GM12878 (cell line): Measurements from ENCODE around the gene CTNNA2. TPM values are rescaled to one million over a fixed set of nuclear protein-coding genes. Genes with fewer than 3 reads are reported as not detected.

Experiments used
- ATAC-seq: fragments of 200-7000 bp; cut with Tn5 transposase; 3 replicates; pipeline ENCODE4 v1.9.1; 2020; ENCODE audit warnings: mild to moderate bottlenecking, moderate library complexity
- BruUV-seq: library from RNA; stranded (reverse); fragments of 400-500 nt; replicated peaks from 2 replicates; lab custom pipeline; 2021; lab: Mats Ljungman, UMichigan
- CTCF ChIA-PET: fragments of 300-600 bp; sonication (Branson Sonifier 250); formaldehyde crosslinking; extraction: SDS; loops from one replicate; lab custom pipeline; 2021; ENCODE audit warnings: inconsistent platforms; lab: Yijun Ruan, JAX
- POLR2A ChIA-PET: fragments of 350-600 bp; formaldehyde crosslinking; extraction: SDS; loops from one replicate; lab custom pipeline; 2021; ENCODE audit warnings: inconsistent platforms; lab: Charles Lee
- RAD21 ChIA-PET: fragments of 300-600 bp; sonication (Branson Sonifier 250); formaldehyde crosslinking; loops from one replicate; lab custom pipeline; 2023; ENCODE audit warnings: antibody characterized with exemption; ENCODE audit not compliant: unreplicated experiment; lab: Charles Lee
- SMC1A ChIA-PET: fragments of 300-600 bp; sonication (Branson Sonifier 250); formaldehyde crosslinking; loops from one replicate; lab custom pipeline; 2023; ENCODE audit not compliant: unreplicated experiment, uncharacterized antibody; lab: Charles Lee
- DNase-seq: peaks from one replicate; pipeline ENCODE4 v3.0.0-alpha.2; 2011; ENCODE audit warnings: low read depth, low spot score
- FAIRE-seq: peaks from 3 replicates; lab custom pipeline; 2011; peaks lifted over from hg19 to GRCh38; lab: Jason Lieb, UNC
- H2AFZ ChIP-seq: 2 replicates; pipeline ENCODE4 v1.6.0; 2011; ENCODE audit warnings: low read depth, low read length, control low read depth; ENCODE audit not compliant: control insufficient read depth
- H3K27ac ChIP-seq: 2 replicates; pipeline ENCODE4 v1.5.1; 2011; ENCODE audit warnings: control low read depth; ENCODE audit not compliant: control insufficient read depth, insufficient read depth
- H3K27me3 ChIP-seq, 2 experiments: replicated peaks in 1 of 2; 2 replicates each; pipeline versions ENCODE4 v1.6.0 to v1.6.1; 2011; ENCODE audit warnings: low read length in 1 of 2; ENCODE audit not compliant: control insufficient read depth in 2 of 2, insufficient read depth in 2 of 2
- H3K36me3 ChIP-seq, 2 experiments: 2 replicates each; pipeline ENCODE4 v1.5.1; 2011; ENCODE audit warnings: low read length in 1 of 2; ENCODE audit not compliant: control insufficient read depth in 2 of 2, insufficient read depth in 2 of 2
- H3K4me1 ChIP-seq: 2 replicates; pipeline ENCODE4 v1.6.1; 2011; ENCODE audit warnings: mild to moderate bottlenecking, low read length, moderate library complexity, mixed read lengths; ENCODE audit not compliant: control insufficient read depth, insufficient read depth
- H3K4me2 ChIP-seq: 2 replicates; pipeline ENCODE4 v1.6.0; 2011; ENCODE audit warnings: control low read depth; ENCODE audit not compliant: control insufficient read depth, insufficient read depth
- H3K4me3 ChIP-seq: fragments of 200-600 bp; sonication (generic); 2 replicates; pipeline ENCODE4 v1.5.1; 2016
- H3K79me2 ChIP-seq: 2 replicates; pipeline ENCODE4 v1.6.0; 2011; ENCODE audit warnings: low read length; ENCODE audit not compliant: control insufficient read depth, insufficient read depth
- H3K9ac ChIP-seq: 2 replicates; pipeline ENCODE4 v1.8.0; 2011; ENCODE audit warnings: low read length, control low read depth, mixed read lengths; ENCODE audit not compliant: control insufficient read depth, insufficient read depth
- H3K9me3 ChIP-seq: replicated peaks from 3 replicates; pipeline ENCODE4 v1.5.1; 2011; ENCODE audit warnings: mild to moderate bottlenecking, low read length; ENCODE audit not compliant: control insufficient read depth, insufficient read depth
- H4K20me1 ChIP-seq: 2 replicates; pipeline ENCODE4 v1.6.0; 2011; ENCODE audit not compliant: control insufficient read depth, insufficient read depth
- ATF2 ChIP-seq: IDR thresholded peaks from 2 replicates; pipeline ENCODE4 v1.6.1; 2012; ENCODE audit warnings: low read length, inconsistent platforms
- BACH1 ChIP-seq: fragments of 450-650 bp; IDR thresholded peaks from 2 replicates; pipeline ENCODE4 v1.6.1; 2017; ENCODE audit warnings: mild to moderate bottlenecking, borderline replicate concordance
- CHD4 ChIP-seq: fragments of 200-600 bp; sonication (generic); IDR thresholded peaks from 2 replicates; pipeline ENCODE4 v1.6.1; 2016; ENCODE audit warnings: mild to moderate bottlenecking
- CREM ChIP-seq: IDR thresholded peaks from 2 replicates; pipeline ENCODE4 v1.6.1; 2014; ENCODE audit warnings: antibody characterized with exemption, low read depth
- ETV6 ChIP-seq, 2 experiments: fragments of 450-650 bp in 1 of 2; IDR thresholded peaks in 1 of 2; conservative IDR thresholded peaks in 1 of 2; 2 replicates each; pipeline ENCODE4 v1.6.1; 2014; ENCODE audit warnings: antibody characterized with exemption in 1 of 2, borderline replicate concordance in 1 of 2, low read depth in 1 of 2, mild to moderate bottlenecking in 1 of 2, moderate library complexity in 1 of 2
- IKZF1 ChIP-seq: fragments of 450-650 bp; conservative IDR thresholded peaks from 2 replicates; pipeline ENCODE4 v1.6.1; 2017; ENCODE audit warnings: antibody characterized with exemption, mild to moderate bottlenecking
- LARP7 ChIP-seq: fragments of 450-650 bp; IDR thresholded peaks from 2 replicates; pipeline ENCODE4 v1.6.1; 2017; ENCODE audit warnings: mild to moderate bottlenecking
- MTA2 ChIP-seq: fragments of 450-650 bp; IDR thresholded peaks from 2 replicates; pipeline ENCODE4 v1.6.1; 2016; ENCODE audit warnings: low read depth, mild to moderate bottlenecking, moderate library complexity
- MYB ChIP-seq: fragments of 150-350 bp; IDR thresholded peaks from 2 replicates; pipeline ENCODE4 v1.6.1; 2014; ENCODE audit warnings: mild to moderate bottlenecking, low read depth, low read length, borderline replicate concordance
- POLR2AphosphoS5 ChIP-seq: IDR thresholded peaks from 2 replicates; pipeline ENCODE4 v1.6.1; 2011; ENCODE audit warnings: mild to moderate bottlenecking, low read length, inconsistent platforms
- TAF1 ChIP-seq: IDR thresholded peaks from 2 replicates; pipeline ENCODE4 v1.6.1; 2011; ENCODE audit warnings: mild to moderate bottlenecking, low read depth, low read length, borderline replicate concordance
- TARDBP ChIP-seq: IDR thresholded peaks from 2 replicates; pipeline ENCODE4 v1.6.1; 2016; ENCODE audit warnings: borderline replicate concordance
- TBL1XR1 ChIP-seq: IDR thresholded peaks from 2 replicates; pipeline ENCODE4 v1.6.1; 2012; ENCODE audit warnings: low read depth, low read length, improper control_type of control experiment
- TCF3 ChIP-seq: IDR thresholded peaks from 2 replicates; pipeline ENCODE4 v1.6.1; 2012; ENCODE audit warnings: low read depth, mild to moderate bottlenecking, low read length, borderline replicate concordance; ENCODE audit not compliant: insufficient read depth
- WGBS: methylation state at CpG from one replicate; pipeline ENCODE4 v1.1.6; 2016; ENCODE audit warnings: low lambda C conversion rate; ENCODE audit not compliant: insufficient replicate concordance, insufficient coverage; ENCODE audit errors: missing lambda C conversion rate; 5-methylcytosine and 5-hydroxymethylcytosine counted together
- in situ Hi-C: fragments of 300-500 bp; cut with MboI; formaldehyde crosslinking; loops from 9 replicates; pipeline ENCODE4 v1.14.3; 2018; ENCODE audit warnings: mixed read lengths
- intact Hi-C: fragments of 100-400 bp; cut with micrococcal nuclease; formaldehyde crosslinking; loops from one replicate; pipeline ENCODE4 v1.14.2; 2022; ENCODE audit not compliant: unreplicated experiment
- polyA plus RNA-seq, 11 experiments: library from polyadenylated mRNA; depleted of rRNA in 4 of 11; unstranded in 6 of 11; stranded (reverse) in 5 of 11; fragments of >200 nt; fragmentation: Nextera tagmentation in 4 of 11; fragmentation: Illumina TruSeq in 1 of 11; extraction: Ambion mirVana in 4 of 11; extraction: Trizol in 1 of 11; gene quantifications; 1 replicate in 1 of 11; 2 replicates in 10 of 11; pipeline versions ENCODE4 v1.2.1 to v1.2.3, GENCODE V29; 2011 to 2016; ENCODE audit warnings: inconsistent platforms in 2 of 11, missing spikeins in 2 of 11, low read depth in 1 of 11
- total RNA-seq, 4 experiments: library from RNA; depleted of rRNA in 3 of 4; stranded (reverse); fragments of >200 nt in 3 of 4; fragmentation: Illumina TruSeq in 1 of 4; extraction: Trizol in 1 of 4; gene quantifications; 2 replicates each; pipeline versions ENCODE4 v1.2.1 to v1.2.3, GENCODE V29; 2013 to 2021
- TF ChIP-seq, protein P1 (sequence below): fragments of 450-650 bp; formaldehyde crosslinking; IDR thresholded peaks from 2 replicates; pipeline ENCODE4 v1.4.0; 2020; ENCODE audit warnings: mild to moderate bottlenecking, moderate library complexity
- TF ChIP-seq, protein P2 (sequence below): fragments of 450-650 bp; IDR thresholded peaks from 2 replicates; pipeline ENCODE4 v1.6.1; 2017; ENCODE audit warnings: borderline replicate concordance

Gene CTNNA2
- total and polyA plus RNA-seq, 10 of the 15 experiments (the other 5 are each of a cell fraction or from before 2014, with no cell fraction given) = 2.4 to 36.2 (median 6.6) TPM

GRCh38 chr2:80303006-80303908 is 790.4 kb downstream of the CTNNA2 start:
- ChIA-PET SMC1A (no interaction called here), POLR2A (no interaction called here), CTCF (interaction anchor here (0.6 kb wide), 1 partner anchor 779 kb away, joined by 3 read pairs; no protein-coding TSS in a partner anchor), RAD21 (no interaction called here)
- intact Hi-C loops (no loop called here), in situ Hi-C loops (no loop called here)
- Histone ChIP-seq H4K20me1 (no peaks in the 10 kb centered on the region), H3K27ac (no peak overlapping the region), H3K4me3 (no peak overlapping the region), H2AFZ (no peak overlapping the region), H3K27me3 (peaks cover 4 to 8% of the 10 kb centered on the region in 2 experiments; a peak in 3 of 4 replicates), H3K4me1 (no peaks in the 10 kb centered on the region), H3K79me2 (no peaks in the 10 kb centered on the region), H3K9ac (no peak overlapping the region), H3K9me3 (no peaks in the 10 kb centered on the region; the same call in 2 of the 3 replicates), H3K36me3 (no peaks in the 10 kb centered on the region), H3K4me2 (no peak overlapping the region)
- no peak for ATAC-seq
- FAIRE-seq = no peak
- BruUV-seq = no TSS peak
- no peak for DNase-seq
- 55% methylated on average over 60 of the region's 64 CpGs for WGBS
- TF ChIP-seq ETV6 (conservative IDR thresholded peaks at IDR 0.05 in 1 of 2, IDR thresholded peaks at IDR 0.05 in 1 of 2; ENCODE audit: borderline replicate concordance in 1 of 2, low read depth in 1 of 2) = no peak
- no peak for TF ChIP-seq TCF3
- TF ChIP-seq TAF1 = no peak
- no peak for TF ChIP-seq LARP7
- TF ChIP-seq TARDBP = no peak
- TF ChIP-seq, protein P1, sequence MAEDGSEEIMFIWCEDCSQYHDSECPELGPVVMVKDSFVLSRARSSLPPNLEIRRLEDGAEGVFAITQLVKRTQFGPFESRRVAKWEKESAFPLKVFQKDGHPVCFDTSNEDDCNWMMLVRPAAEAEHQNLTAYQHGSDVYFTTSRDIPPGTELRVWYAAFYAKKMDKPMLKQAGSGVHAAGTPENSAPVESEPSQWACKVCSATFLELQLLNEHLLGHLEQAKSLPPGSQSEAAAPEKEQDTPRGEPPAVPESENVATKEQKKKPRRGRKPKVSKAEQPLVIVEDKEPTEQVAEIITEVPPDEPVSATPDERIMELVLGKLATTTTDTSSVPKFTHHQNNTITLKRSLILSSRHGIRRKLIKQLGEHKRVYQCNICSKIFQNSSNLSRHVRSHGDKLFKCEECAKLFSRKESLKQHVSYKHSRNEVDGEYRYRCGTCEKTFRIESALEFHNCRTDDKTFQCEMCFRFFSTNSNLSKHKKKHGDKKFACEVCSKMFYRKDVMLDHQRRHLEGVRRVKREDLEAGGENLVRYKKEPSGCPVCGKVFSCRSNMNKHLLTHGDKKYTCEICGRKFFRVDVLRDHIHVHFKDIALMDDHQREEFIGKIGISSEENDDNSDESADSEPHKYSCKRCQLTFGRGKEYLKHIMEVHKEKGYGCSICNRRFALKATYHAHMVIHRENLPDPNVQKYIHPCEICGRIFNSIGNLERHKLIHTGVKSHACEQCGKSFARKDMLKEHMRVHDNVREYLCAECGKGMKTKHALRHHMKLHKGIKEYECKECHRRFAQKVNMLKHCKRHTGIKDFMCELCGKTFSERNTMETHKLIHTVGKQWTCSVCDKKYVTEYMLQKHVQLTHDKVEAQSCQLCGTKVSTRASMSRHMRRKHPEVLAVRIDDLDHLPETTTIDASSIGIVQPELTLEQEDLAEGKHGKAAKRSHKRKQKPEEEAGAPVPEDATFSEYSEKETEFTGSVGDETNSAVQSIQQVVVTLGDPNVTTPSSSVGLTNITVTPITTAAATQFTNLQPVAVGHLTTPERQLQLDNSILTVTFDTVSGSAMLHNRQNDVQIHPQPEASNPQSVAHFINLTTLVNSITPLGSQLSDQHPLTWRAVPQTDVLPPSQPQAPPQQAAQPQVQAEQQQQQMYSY (CRISPR knock-in tag) = no peak
- no peak for TF ChIP-seq IKZF1
- no peak for TF ChIP-seq BACH1
- no peak for TF ChIP-seq MTA2
- no peak for TF ChIP-seq ATF2
- TF ChIP-seq, protein P2, sequence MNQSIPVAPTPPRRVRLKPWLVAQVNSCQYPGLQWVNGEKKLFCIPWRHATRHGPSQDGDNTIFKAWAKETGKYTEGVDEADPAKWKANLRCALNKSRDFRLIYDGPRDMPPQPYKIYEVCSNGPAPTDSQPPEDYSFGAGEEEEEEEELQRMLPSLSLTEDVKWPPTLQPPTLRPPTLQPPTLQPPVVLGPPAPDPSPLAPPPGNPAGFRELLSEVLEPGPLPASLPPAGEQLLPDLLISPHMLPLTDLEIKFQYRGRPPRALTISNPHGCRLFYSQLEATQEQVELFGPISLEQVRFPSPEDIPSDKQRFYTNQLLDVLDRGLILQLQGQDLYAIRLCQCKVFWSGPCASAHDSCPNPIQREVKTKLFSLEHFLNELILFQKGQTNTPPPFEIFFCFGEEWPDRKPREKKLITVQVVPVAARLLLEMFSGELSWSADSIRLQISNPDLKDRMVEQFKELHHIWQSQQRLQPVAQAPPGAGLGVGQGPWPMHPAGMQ = no peak
- TF ChIP-seq MYB = no peak
- TF ChIP-seq CHD4 = no peak
- TF ChIP-seq CREM = no peak
- TF ChIP-seq POLR2AphosphoS5 = no peak
- TF ChIP-seq TBL1XR1 = no peak
